CD4-positive, alpha-beta T cell (primary cell): ENCODE results near the gene KLC1. TPM values are rescaled to one million over a fixed set of nuclear protein-coding genes. Genes with fewer than 3 reads are reported as not detected.

Experiments used
- ATAC-seq: fragments of 200-7000 bp; cut with Tn5 transposase; one replicate; pipeline ENCODE4 v1.10.0; 2022; ENCODE audit warnings: mild to moderate bottlenecking; ENCODE audit not compliant: poor library complexity
- CTCF ChIA-PET: fragments of 350-600 bp; sonication (Branson Sonifier 250); formaldehyde crosslinking; loops from one replicate; lab custom pipeline; 2021; ENCODE audit warnings: antibody characterized with exemption, inconsistent platforms; lab: Charles Lee
- POLR2A ChIA-PET: fragments of 350-600 bp; sonication (Branson Sonifier 250); formaldehyde crosslinking; loops from one replicate; lab custom pipeline; 2021; ENCODE audit warnings: antibody characterized with exemption, inconsistent platforms; lab: Charles Lee
- DNase-seq, 14 experiments: peaks; one replicate each; pipeline ENCODE4 v3.0.0-alpha.2; 2013 to 2020; ENCODE audit warnings: mixed read lengths in 2 of 14
- H3K27ac ChIP-seq, 2 donors: one replicate each; pipeline versions ENCODE4 v1.5.1 to v1.7.0; 2013; ENCODE audit warnings: low read length in 2 of 2, low read depth in 1 of 2, mild to moderate bottlenecking in 1 of 2
- H3K27me3 ChIP-seq, 2 experiments: 1 replicate in 1 of 2; 2 replicates in 1 of 2; pipeline versions ENCODE4 v1.6.1 to v1.7.0; 2013; ENCODE audit warnings: low read length in 2 of 2, control low read depth in 1 of 2, mild to moderate bottlenecking in 1 of 2, moderate library complexity in 1 of 2; ENCODE audit not compliant: insufficient read depth in 2 of 2, control insufficient read depth in 1 of 2
- H3K36me3 ChIP-seq: one replicate; pipeline ENCODE4 v1.6.1; 2013; ENCODE audit warnings: low read length, control low read depth; ENCODE audit not compliant: insufficient read depth
- H3K4me1 ChIP-seq: one replicate; pipeline ENCODE4 v1.6.1; 2013; ENCODE audit warnings: low read length, control low read depth; ENCODE audit not compliant: insufficient read depth
- H3K4me3 ChIP-seq: one replicate; pipeline ENCODE4 v1.5.1; 2013; ENCODE audit warnings: mild to moderate bottlenecking, low read length, moderate library complexity
- H3K9me3 ChIP-seq, 2 experiments: 1 replicate in 1 of 2; 2 replicates in 1 of 2; pipeline versions ENCODE4 v1.6.1 to v1.7.0; 2013; ENCODE audit warnings: low read length in 2 of 2, mild to moderate bottlenecking in 2 of 2, control low read depth in 1 of 2, moderate library complexity in 1 of 2; ENCODE audit not compliant: control insufficient read depth in 1 of 2, insufficient read depth in 1 of 2
- H3K27ac Mint-ChIP-seq: one replicate; pipeline ENCODE4 v1.8.0; 2020; ENCODE audit warnings: mixed read lengths
- H3K27me3 Mint-ChIP-seq: one replicate; pipeline ENCODE4 v1.8.0; 2021; ENCODE audit warnings: mixed read lengths
- H3K36me3 Mint-ChIP-seq: one replicate; pipeline ENCODE4 v1.8.0; 2021; ENCODE audit warnings: low read depth, mixed read lengths
- H3K4me1 Mint-ChIP-seq: one replicate; pipeline ENCODE4 v1.8.0; 2021; ENCODE audit warnings: low read depth, mixed read lengths
- H3K4me3 Mint-ChIP-seq: one replicate; pipeline ENCODE4 v1.8.0; 2020; ENCODE audit warnings: mild to moderate bottlenecking, mixed read lengths
- H3K9me3 Mint-ChIP-seq: one replicate; pipeline ENCODE4 v1.8.0; 2020; ENCODE audit warnings: mixed read lengths
- intact Hi-C, 2 experiments: fragments of 100-400 bp; cut with DNase I in 1 of 2; cut with micrococcal nuclease in 1 of 2; formaldehyde crosslinking; loops; one replicate each; pipeline versions ENCODE4 v1.15.1 to v1.9.0; 2023 to 2025; cut with DNase I, micrococcal nuclease
- total RNA-seq, 174 experiments: library from RNA in 2 of 174; stranded (reverse) in 2 of 174; gene quantifications; one replicate each; pipeline ENCODE4 v1.2.3 and lab custom pipeline; 2021 to 2026
- TF ChIP-seq, protein P1 (sequence below): fragments of 200-600 bp; IDR thresholded peaks from one replicate; pipeline ENCODE4 v1.8.0; 2022; ENCODE audit warnings: antibody characterized with exemption, mild to moderate bottlenecking

The KLC1 gene
- total RNA-seq, 2 experiments from 2014 or later = 111 to 119 TPM

- Mint-ChIP-seq H3K27ac (peak overlapping the region; percentile 31), H3K36me3 (peaks cover 59% of the 10 kb centered on the region), H3K9me3 (no peaks in the 10 kb centered on the region), H3K4me1 (peaks cover 20% of the 10 kb centered on the region), H3K4me3 (no peak overlapping the region), H3K27me3 (no peaks in the 10 kb centered on the region)
- intact Hi-C loops = no loop called here
- Histone ChIP-seq H3K4me3 (no peak overlapping the region), H3K36me3 (peaks cover 62% of the 10 kb centered on the region), H3K27ac (no peak overlapping the region), H3K4me1 (peaks cover 7% of the 10 kb centered on the region), H3K27me3 (no peaks in the 10 kb centered on the region), H3K9me3 (no peaks in the 10 kb centered on the region)
- TF ChIP-seq, protein P1, sequence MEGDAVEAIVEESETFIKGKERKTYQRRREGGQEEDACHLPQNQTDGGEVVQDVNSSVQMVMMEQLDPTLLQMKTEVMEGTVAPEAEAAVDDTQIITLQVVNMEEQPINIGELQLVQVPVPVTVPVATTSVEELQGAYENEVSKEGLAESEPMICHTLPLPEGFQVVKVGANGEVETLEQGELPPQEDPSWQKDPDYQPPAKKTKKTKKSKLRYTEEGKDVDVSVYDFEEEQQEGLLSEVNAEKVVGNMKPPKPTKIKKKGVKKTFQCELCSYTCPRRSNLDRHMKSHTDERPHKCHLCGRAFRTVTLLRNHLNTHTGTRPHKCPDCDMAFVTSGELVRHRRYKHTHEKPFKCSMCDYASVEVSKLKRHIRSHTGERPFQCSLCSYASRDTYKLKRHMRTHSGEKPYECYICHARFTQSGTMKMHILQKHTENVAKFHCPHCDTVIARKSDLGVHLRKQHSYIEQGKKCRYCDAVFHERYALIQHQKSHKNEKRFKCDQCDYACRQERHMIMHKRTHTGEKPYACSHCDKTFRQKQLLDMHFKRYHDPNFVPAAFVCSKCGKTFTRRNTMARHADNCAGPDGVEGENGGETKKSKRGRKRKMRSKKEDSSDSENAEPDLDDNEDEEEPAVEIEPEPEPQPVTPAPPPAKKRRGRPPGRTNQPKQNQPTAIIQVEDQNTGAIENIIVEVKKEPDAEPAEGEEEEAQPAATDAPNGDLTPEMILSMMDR = no peak
- ChIA-PET POLR2A (no interaction called here), CTCF (no interaction called here)
- no peak for ATAC-seq
- DNase-seq = no peak
Measured at GRCh38 chr14:103654619-103655018, 25.6 kb downstream of the KLC1 start.

- H3K27ac Mint-ChIP-seq = no peak overlapping the region
- Histone ChIP-seq H3K4me1 (peaks cover 7% of the 10 kb centered on the region), H3K27ac (no peak overlapping the region), H3K27me3 (no peaks in the 10 kb centered on the region), H3K9me3 (no peaks in the 10 kb centered on the region), H3K36me3 (peaks cover 72% of the 10 kb centered on the region), H3K4me3 (no peak overlapping the region)
- ChIA-PET CTCF (no interaction called here), POLR2A (no interaction called here)
- no peak overlapping the region for H3K4me3 Mint-ChIP-seq
- DNase-seq (no peak), ATAC-seq (no peak)
- intact Hi-C loops = no loop called here
- H3K9me3 Mint-ChIP-seq = no peaks in the 10 kb centered on the region
- no peaks in the 10 kb centered on the region for H3K27me3 Mint-ChIP-seq
- H3K4me1 Mint-ChIP-seq = peaks cover 19% of the 10 kb centered on the region
- peaks cover 73% of the 10 kb centered on the region for H3K36me3 Mint-ChIP-seq
- TF ChIP-seq, protein P1 = no peak
Measured at GRCh38 chr14:103656031-103656755, 27.2 kb downstream of the KLC1 start.

- Mint-ChIP-seq H3K27me3 (no peaks in the 10 kb centered on the region), H3K9me3 (no peaks in the 10 kb centered on the region), H3K4me3 (no peak overlapping the region), H3K36me3 (peaks cover 76% of the 10 kb centered on the region), H3K4me1 (peaks cover 14% of the 10 kb centered on the region), H3K27ac (no peak overlapping the region)
- no peak for DNase-seq
- Histone ChIP-seq H3K9me3 (no peaks in the 10 kb centered on the region), H3K4me3 (no peak overlapping the region), H3K36me3 (peaks cover 78% of the 10 kb centered on the region), H3K27me3 (no peaks in the 10 kb centered on the region), H3K27ac (no peak overlapping the region), H3K4me1 (peaks cover 4% of the 10 kb centered on the region)
- TF ChIP-seq, protein P1 = no peak
- no peak for ATAC-seq
- intact Hi-C loops = no loop called here
- ChIA-PET POLR2A (no interaction called here), CTCF (no interaction called here)
Measured at GRCh38 chr14:103656756-103657133, 27.7 kb downstream of the KLC1 start.
